ENCODE measurements around the gene GLT1D1. TPM values are rescaled to one million over a fixed set of nuclear protein-coding genes. Genes with fewer than 3 reads are reported as not detected.

Gene GLT1D1
- total RNA-seq, 4 donors from 2014 or later = not detected

GRCh38 chr12:128970110-128970509 lies 116.8 kb downstream of the GLT1D1 start:
- TF ChIP-seq EP300 (IDR thresholded peaks at IDR 0.05; ENCODE audit: low read depth) = no peak
- no peak for TF ChIP-seq CTCF (IDR thresholded peaks at IDR 0.05)
- TF ChIP-seq POLR2A (IDR thresholded peaks at IDR 0.05) = no peak
- TF ChIP-seq POLR2AphosphoS5 (IDR thresholded peaks at IDR 0.05) = no peak
- H3K4me3 ChIP-seq = no peak overlapping the region
- WGBS, 2 donors (ENCODE audit: low coverage in 1 of 2) = 33% methylated on average over 13 of the region's 13 CpGs; no CpG with 5 or more reads in 1 of the 2 donors
- intact Hi-C loops (cut with DNase I; ENCODE audit: low total_unique reads) (no loop called here), in situ Hi-C loops (cut with MboI; ENCODE audit: low pct_ligation_motif_present in 1 of 4, low pct_unique_long_range_greater_than_20kb in 1 of 4, low sequenced_read_pairs in 3 of 4) (loop anchor here in 1 of 4 donors (25.0 kb wide), 1 partner anchor 942 kb away; the partner anchor contains the start of gene TMEM132D)
- no peaks in the 10 kb centered on the region for H3K9me3 ChIP-seq
- DNase-seq = no peak
- H3K36me3 ChIP-seq = no peaks in the 10 kb centered on the region
- H3K27ac ChIP-seq = no peak overlapping the region
- H3K27me3 ChIP-seq = peaks cover 27% of the 10 kb centered on the region
- no peaks in the 10 kb centered on the region for H3K4me1 ChIP-seq

- 60 to 62% methylated on average over 12 to 13 of the region's 13 CpGs for WGBS, 2 donors (ENCODE audit: low coverage in 1 of 2)
- Histone ChIP-seq H3K4me1 (no peaks in the 10 kb centered on the region), H3K27ac (no peak overlapping the region), H3K4me3 (no peak overlapping the region), H3K27me3 (peaks cover 32% of the 10 kb centered on the region), H3K9me3 (no peaks in the 10 kb centered on the region), H3K36me3 (no peaks in the 10 kb centered on the region)
- TF ChIP-seq CTCF (IDR thresholded peaks at IDR 0.05) (no peak), EP300 (IDR thresholded peaks at IDR 0.05; ENCODE audit: low read depth) (no peak), POLR2AphosphoS5 (IDR thresholded peaks at IDR 0.05) (no peak), POLR2A (IDR thresholded peaks at IDR 0.05) (no peak)
- in situ Hi-C loops (cut with MboI; ENCODE audit: low pct_ligation_motif_present in 1 of 4, low pct_unique_long_range_greater_than_20kb in 1 of 4, low sequenced_read_pairs in 3 of 4) (loop anchor here in 1 of 4 donors (25.0 kb wide), 1 partner anchor 941 kb away; the partner anchor contains the start of gene TMEM132D), intact Hi-C loops (cut with DNase I; ENCODE audit: low total_unique reads) (no loop called here)
- DNase-seq = no peak
Measured at GRCh38 chr12:128970941-128971340, 117.7 kb downstream of the GLT1D1 start.

- H3K27ac ChIP-seq = no peak overlapping the region
- no peaks in the 10 kb centered on the region for H3K36me3 ChIP-seq
- H3K4me1 ChIP-seq = no peaks in the 10 kb centered on the region
- WGBS, 2 donors (ENCODE audit: low coverage in 1 of 2) = 52% methylated on average over 10 of the region's 11 CpGs; no CpG with 5 or more reads in 1 of the 2 donors
- in situ Hi-C loops (cut with MboI; ENCODE audit: low pct_ligation_motif_present in 1 of 4, low pct_unique_long_range_greater_than_20kb in 1 of 4, low sequenced_read_pairs in 3 of 4) = loop anchor here in 1 of 4 donors (25.0 kb wide), 1 partner anchor 940 kb away; the partner anchor contains the start of gene TMEM132D
- TF ChIP-seq POLR2AphosphoS5 (IDR thresholded peaks at IDR 0.05) (no peak), POLR2A (IDR thresholded peaks at IDR 0.05) (no peak), CTCF (IDR thresholded peaks at IDR 0.05) (no peak), EP300 (IDR thresholded peaks at IDR 0.05; ENCODE audit: low read depth) (no peak)
- H3K27me3 ChIP-seq = peaks cover 33% of the 10 kb centered on the region
- DNase-seq = no peak
- no peaks in the 10 kb centered on the region for H3K9me3 ChIP-seq
- intact Hi-C loops (cut with DNase I; ENCODE audit: low total_unique reads) = no loop called here
- H3K4me3 ChIP-seq = no peak overlapping the region
Measured at GRCh38 chr12:128971802-128972201, 118.5 kb downstream of the GLT1D1 start.

GRCh38 chr12:128973883-128974681 lies 120.8 kb downstream of the GLT1D1 start:
- TF ChIP-seq POLR2A (IDR thresholded peaks at IDR 0.05) (no peak), POLR2AphosphoS5 (IDR thresholded peaks at IDR 0.05) (no peak), CTCF (IDR thresholded peaks at IDR 0.05) (no peak), EP300 (IDR thresholded peaks at IDR 0.05; ENCODE audit: low read depth) (no peak)
- Histone ChIP-seq H3K4me3 (no peak overlapping the region), H3K27ac (no peak overlapping the region), H3K27me3 (peaks cover 33% of the 10 kb centered on the region), H3K4me1 (no peaks in the 10 kb centered on the region), H3K9me3 (no peaks in the 10 kb centered on the region), H3K36me3 (no peaks in the 10 kb centered on the region)
- 63 to 79% methylated on average over 9 to 20 of the region's 20 CpGs for WGBS, 2 donors (ENCODE audit: low coverage in 1 of 2)
- in situ Hi-C loops (cut with MboI; ENCODE audit: low pct_ligation_motif_present in 1 of 4, low pct_unique_long_range_greater_than_20kb in 1 of 4, low sequenced_read_pairs in 3 of 4) = loop anchor here in 1 of 4 donors (25.0 kb wide), 1 partner anchor 938 kb away; the partner anchor contains the start of gene TMEM132D
- DNase-seq = no peak
- intact Hi-C loops (cut with DNase I; ENCODE audit: low total_unique reads) = no loop called here

Data from transverse colon (tissue), 4 donors.